NCI-H2196 (cell line): Measurements from ENCODE around the gene RNF182.
"Not testable (repeated sequence)": the region's sequence is repeated elsewhere in the genome, so short reads cannot be mapped to it uniquely, and the experiment has no call there.

ENCODE experiments used
- DNase-seq: peaks from one replicate; lab custom pipeline; 2025; ENCODE audit not compliant: unreplicated experiment; lab: John Stamatoyannopoulos, UW

RNF182 gene

GRCh38 chr6:13916230-13916944, 8.4 kb upstream of the RNF182 start:
- DNase-seq: no peak

- no peak for DNase-seq
Observed at GRCh38 chr6:13917141-13917540, 7.6 kb upstream of the RNF182 start.

GRCh38 chr6:13918686-13919250, 6.0 kb upstream of the RNF182 start:
- no peak for DNase-seq

- no peak for DNase-seq
Observed at GRCh38 chr6:13919861-13920260, 4.9 kb upstream of the RNF182 start.

GRCh38 chr6:13920552-13920951, 4.2 kb upstream of the RNF182 start:
- no peak for DNase-seq

- DNase-seq: no peak
Observed at GRCh38 chr6:13922750-13923149, 2.0 kb upstream of the RNF182 start.

GRCh38 chr6:13923527-13924145, 1.1 kb upstream of the RNF182 start:
- no peak for DNase-seq

GRCh38 chr6:13924146-13924948, 405 bp upstream of the RNF182 start:
- DNase-seq: peak; percentile 64

GRCh38 chr6:13926378-13926777, 1.6 kb downstream of the RNF182 start:
- DNase-seq: no peak

- DNase-seq: peak; percentile 26
Observed at GRCh38 chr6:13927203-13927602, 2.5 kb downstream of the RNF182 start.

GRCh38 chr6:13929196-13929595, 4.4 kb downstream of the RNF182 start:
- DNase-seq: no peak

GRCh38 chr6:13931797-13932402, 7.1 kb downstream of the RNF182 start:
- no peak for DNase-seq

GRCh38 chr6:13932785-13933184, 8.0 kb downstream of the RNF182 start:
- no peak for DNase-seq

- DNase-seq: no peak
Observed at GRCh38 chr6:13934721-13935120, 10.0 kb downstream of the RNF182 start.

GRCh38 chr6:13935190-13935880, 10.6 kb downstream of the RNF182 start:
- DNase-seq: no peak

- not testable (repeated sequence) for DNase-seq
Observed at GRCh38 chr6:13935881-13936261, 11.1 kb downstream of the RNF182 start.

GRCh38 chr6:13941902-13942301, 17.1 kb downstream of the RNF182 start:
- no peak for DNase-seq

GRCh38 chr6:13943943-13944342, 19.2 kb downstream of the RNF182 start:
- DNase-seq: no peak

- DNase-seq: no peak
Observed at GRCh38 chr6:13946506-13946905, 21.8 kb downstream of the RNF182 start.

- no peak for DNase-seq
Observed at GRCh38 chr6:13947611-13948178, 22.9 kb downstream of the RNF182 start.
